Tibial nerve (tissue), 4 donors: ENCODE results near the gene IGFALS.

Source experiments
- CTCF ChIP-seq, 5 experiments: fragments of 200-600 bp in 3 of 5; fragments of 450-650 bp in 2 of 5; sonication (generic) in 3 of 5; IDR thresholded peaks; one replicate each; pipeline ENCODE4 v1.5.1; 2016 to 2019; ENCODE audit warnings: antibody characterized with exemption in 5 of 5, mild to moderate bottlenecking in 3 of 5, moderate library complexity in 2 of 5
- EP300 ChIP-seq, 2 donors: sonication (generic); formaldehyde crosslinking; IDR thresholded peaks; one replicate each; pipeline ENCODE4 v1.6.1; 2017; ENCODE audit warnings: antibody characterized with exemption in 2 of 2, mild to moderate bottlenecking in 1 of 2
- POLR2A ChIP-seq, 2 donors: fragments of 450-650 bp; IDR thresholded peaks; one replicate each; pipeline ENCODE4 v1.6.1; 2017; ENCODE audit warnings: antibody characterized with exemption in 2 of 2, mild to moderate bottlenecking in 2 of 2, moderate library complexity in 2 of 2

- TF ChIP-seq CTCF (IDR thresholded peaks at IDR 0.05): no peak
- TF ChIP-seq POLR2A (IDR thresholded peaks at IDR 0.05): no peak
- no peak for TF ChIP-seq EP300 (IDR thresholded peaks at IDR 0.05)
Observed at GRCh38 chr16:1792836-1793577, 498 bp downstream of the IGFALS start.
